ENCODE measurements around the gene FAM135A.

GRCh38 chr6:70377372-70377771, 35.9 kb upstream of the FAM135A start:
- TF ChIP-seq CTCF (IDR thresholded peaks at IDR 0.05): no peak
- TF ChIP-seq POLR2AphosphoS5 (IDR thresholded peaks at IDR 0.05; ENCODE audit: low read depth, low read length): no peak
- TF ChIP-seq SIN3A (IDR thresholded peaks at IDR 0.05; ENCODE audit: borderline replicate concordance, insufficient read depth, low read depth, low read length): no peak
- TF ChIP-seq REST (IDR thresholded peaks at IDR 0.05; ENCODE audit: insufficient read depth in 1 of 2, low read depth in 2 of 2, low read length in 1 of 2): no peak
- TF ChIP-seq TCF7L2 (IDR thresholded peaks at IDR 0.05; ENCODE audit: low read depth, low read length): no peak

Measured in Panc1 (cell line).